Measurements from ENCODE around the gene TDRD12.

GRCh38 chr19:32751066-32751465 lies 31.5 kb downstream of the TDRD12 start:
- TF ChIP-seq SUZ12 (IDR thresholded peaks at IDR 0.05; ENCODE audit: extremely low read depth, insufficient read depth, insufficient read length): no peak
- TF ChIP-seq YY1 (IDR thresholded peaks at IDR 0.05; ENCODE audit: insufficient read depth, insufficient read length): no peak

Measured in NT2/D1 (cell line).